PC-9 (cell line): ENCODE data around the gene RASSF4. TPM values are rescaled to one million over a fixed set of nuclear protein-coding genes. Genes with fewer than 3 reads are reported as not detected.

Experiments used
- BruUV-seq: library from RNA; stranded (reverse); fragments of 400-500 nt; replicated peaks from 2 replicates; lab custom pipeline; 2021; lab: Mats Ljungman, UMichigan
- CTCF ChIA-PET: fragments of 300-600 bp; sonication (Branson Sonifier 250); formaldehyde crosslinking; loops from one replicate; lab custom pipeline; 2022; ENCODE audit warnings: antibody characterized with exemption; lab: Charles Lee
- POLR2A ChIA-PET: fragments of 300-600 bp; sonication (Branson Sonifier 250); formaldehyde crosslinking; loops from one replicate; lab custom pipeline; 2022; ENCODE audit warnings: antibody characterized with exemption; ENCODE audit not compliant: unreplicated experiment; lab: Charles Lee
- DNase-seq, 2 experiments: peaks; one replicate each; pipeline versions ENCODE4 v3.0.0 to v3.0.0-alpha.2; 2015 to 2022; ENCODE audit warnings: mixed read lengths in 1 of 2
- H2AFZ ChIP-seq: fragments of 200-600 bp; sonication (generic); 2 replicates; pipeline ENCODE4 v1.8.1; 2017; ENCODE audit warnings: antibody characterized with exemption
- H3F3A ChIP-seq: fragments of 200-600 bp; sonication (generic); 2 replicates; pipeline ENCODE4 v1.8.1; 2017; ENCODE audit warnings: antibody characterized with exemption, mild to moderate bottlenecking, low read depth; ENCODE audit not compliant: insufficient read depth
- H3K27ac ChIP-seq: fragments of 200-600 bp; sonication (generic); 2 replicates; pipeline ENCODE4 v1.6.1; 2016; ENCODE audit warnings: mixed run types
- H3K27me3 ChIP-seq: fragments of 200-600 bp; sonication (generic); 2 replicates; pipeline ENCODE4 v1.6.1; 2016; ENCODE audit warnings: low read depth, mixed run types; ENCODE audit not compliant: insufficient read depth
- H3K36me3 ChIP-seq: fragments of 200-600 bp; sonication (generic); 2 replicates; pipeline ENCODE4 v1.6.1; 2016; ENCODE audit warnings: low read depth, mixed run types
- H3K4me1 ChIP-seq: fragments of 200-600 bp; sonication (generic); replicated peaks from 2 replicates; pipeline ENCODE4 v1.6.1; 2016; ENCODE audit warnings: mixed run types; ENCODE audit not compliant: insufficient read depth
- H3K4me2 ChIP-seq: fragments of 200-600 bp; sonication (generic); 2 replicates; pipeline ENCODE4 v1.6.1; 2017; ENCODE audit warnings: mixed run types
- H3K4me3 ChIP-seq: fragments of 200-600 bp; sonication (generic); 2 replicates; pipeline ENCODE4 v1.6.1; 2016; ENCODE audit warnings: mixed run types
- H3K79me2 ChIP-seq: fragments of 200-600 bp; sonication (generic); 2 replicates; pipeline ENCODE4 v1.6.1; 2017; ENCODE audit warnings: low read depth, mixed run types
- H3K9me2 ChIP-seq: fragments of 200-600 bp; sonication (generic); 2 replicates; pipeline ENCODE4 v1.8.1; 2017; ENCODE audit warnings: mild to moderate bottlenecking; ENCODE audit not compliant: insufficient read depth
- H3K9me3 ChIP-seq: fragments of 200-600 bp; sonication (generic); 2 replicates; pipeline ENCODE4 v1.8.1; 2016; ENCODE audit warnings: low read depth; ENCODE audit not compliant: insufficient read depth
- H4K20me1 ChIP-seq: fragments of 200-600 bp; sonication (generic); 2 replicates; pipeline ENCODE4 v1.8.1; 2017; ENCODE audit not compliant: insufficient read depth
- EZH2 ChIP-seq: fragments of 200-600 bp; sonication (generic); IDR thresholded peaks from 2 replicates; pipeline ENCODE4 v1.8.0; 2017; ENCODE audit warnings: antibody characterized with exemption, low read depth
- intact Hi-C: fragments of 100-400 bp; cut with micrococcal nuclease; formaldehyde crosslinking; loops from one replicate; pipeline ENCODE4 v1.10.0; 2022; ENCODE audit not compliant: unreplicated experiment
- total RNA-seq: library from RNA; stranded (reverse); gene quantifications from 2 replicates; pipeline ENCODE4 v1.2.3, GENCODE V29; 2021
- TF ChIP-seq, protein P1 (sequence below): fragments of 200-600 bp; sonication (generic); conservative IDR thresholded peaks from 2 replicates; pipeline ENCODE4 v1.6.1; 2017; ENCODE audit warnings: mixed run types, antibody characterized with exemption, mild to moderate bottlenecking, moderate library complexity

RASSF4 gene
- total RNA-seq, 1 experiment from 2014 or later = 6.5 TPM

DNA sequence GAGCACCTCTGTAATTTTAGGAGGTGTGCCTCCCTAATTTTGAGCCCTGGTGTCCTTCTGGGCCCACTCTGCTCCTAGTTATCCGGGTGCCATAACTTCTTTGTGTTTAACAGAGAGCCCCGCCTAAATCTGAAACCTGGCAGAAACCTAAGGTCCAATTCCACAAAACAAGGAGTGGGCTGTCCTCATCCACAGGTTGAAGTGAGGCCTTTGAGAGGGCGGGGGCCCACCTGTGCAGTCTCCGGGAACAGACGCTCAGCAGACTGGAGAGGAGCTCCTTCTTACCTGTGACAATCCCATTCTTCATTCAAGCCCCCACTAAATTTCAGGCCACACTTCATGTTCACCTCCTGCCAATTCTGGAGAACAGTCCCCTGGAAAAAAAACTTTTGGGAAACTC, 37.6 kb upstream of the RASSF4 start:
- H3K79me2 ChIP-seq = no peaks in the 10 kb centered on the region
- H3K9me2 ChIP-seq = no peaks in the 10 kb centered on the region
- no peak for DNase-seq
- no peak overlapping the region for H3K4me3 ChIP-seq
- H3K9me3 ChIP-seq = 0 out of 2 replicates have a peak, but pooled peaks cover 4% of the 10 kb centered on the region
- no peak overlapping the region for H3K4me2 ChIP-seq
- BruUV-seq = no TSS peak
- intact Hi-C loops = no loop called here
- H2AFZ ChIP-seq = no peak overlapping the region
- ChIA-PET POLR2A (no interaction called here), CTCF (no interaction called here)
- H3K4me1 ChIP-seq = no peaks in the 10 kb centered on the region
- peaks cover 50% of the 10 kb centered on the region for H3K27me3 ChIP-seq
- H4K20me1 ChIP-seq = no peaks in the 10 kb centered on the region
- no peaks in the 10 kb centered on the region for H3K36me3 ChIP-seq
- no peaks in the 10 kb centered on the region for H3F3A ChIP-seq
- no peak overlapping the region for H3K27ac ChIP-seq
- TF ChIP-seq EZH2 = no peak
- TF ChIP-seq, protein P1, sequence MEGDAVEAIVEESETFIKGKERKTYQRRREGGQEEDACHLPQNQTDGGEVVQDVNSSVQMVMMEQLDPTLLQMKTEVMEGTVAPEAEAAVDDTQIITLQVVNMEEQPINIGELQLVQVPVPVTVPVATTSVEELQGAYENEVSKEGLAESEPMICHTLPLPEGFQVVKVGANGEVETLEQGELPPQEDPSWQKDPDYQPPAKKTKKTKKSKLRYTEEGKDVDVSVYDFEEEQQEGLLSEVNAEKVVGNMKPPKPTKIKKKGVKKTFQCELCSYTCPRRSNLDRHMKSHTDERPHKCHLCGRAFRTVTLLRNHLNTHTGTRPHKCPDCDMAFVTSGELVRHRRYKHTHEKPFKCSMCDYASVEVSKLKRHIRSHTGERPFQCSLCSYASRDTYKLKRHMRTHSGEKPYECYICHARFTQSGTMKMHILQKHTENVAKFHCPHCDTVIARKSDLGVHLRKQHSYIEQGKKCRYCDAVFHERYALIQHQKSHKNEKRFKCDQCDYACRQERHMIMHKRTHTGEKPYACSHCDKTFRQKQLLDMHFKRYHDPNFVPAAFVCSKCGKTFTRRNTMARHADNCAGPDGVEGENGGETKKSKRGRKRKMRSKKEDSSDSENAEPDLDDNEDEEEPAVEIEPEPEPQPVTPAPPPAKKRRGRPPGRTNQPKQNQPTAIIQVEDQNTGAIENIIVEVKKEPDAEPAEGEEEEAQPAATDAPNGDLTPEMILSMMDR = no peak

DNA sequence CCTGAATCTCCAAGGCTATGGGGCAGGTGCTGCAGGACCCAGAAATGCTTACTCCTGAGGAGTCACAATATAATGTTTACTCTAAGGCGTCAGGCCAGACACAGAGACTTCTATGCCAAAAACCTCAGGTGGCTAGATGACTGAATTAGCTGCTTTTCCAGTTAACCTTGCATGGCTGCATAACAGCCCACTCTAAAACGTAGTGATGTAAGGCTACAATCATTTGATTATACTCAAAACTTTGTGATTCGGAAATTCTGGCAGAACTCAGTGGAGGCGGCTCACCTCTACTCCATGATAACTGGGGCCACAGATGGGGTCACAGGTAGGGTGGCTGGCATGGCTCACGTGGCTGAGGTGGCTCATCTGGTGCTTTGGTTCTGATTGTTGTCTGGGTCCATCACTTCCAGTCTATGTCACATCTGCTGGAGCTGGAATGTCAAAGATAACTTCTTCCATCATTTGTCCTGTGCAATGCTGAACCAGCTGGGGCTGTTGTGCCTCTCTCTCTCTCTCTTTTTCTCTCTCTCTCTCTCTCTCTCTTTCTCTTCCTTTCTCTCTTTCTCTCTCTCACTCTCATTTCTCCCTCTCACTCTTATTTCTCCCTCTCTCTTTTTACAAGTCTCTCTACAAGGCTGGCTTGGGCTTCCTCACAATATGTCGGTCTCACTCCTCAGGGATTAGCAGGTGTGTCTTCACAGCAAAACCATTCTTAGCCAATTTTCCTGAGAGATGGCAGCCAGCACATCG, 36.6 kb upstream of the RASSF4 start:
- Histone ChIP-seq H3K4me3 (no peak overlapping the region), H2AFZ (no peak overlapping the region), H3K27me3 (peaks cover 44% of the 10 kb centered on the region), H4K20me1 (no peaks in the 10 kb centered on the region), H3F3A (no peaks in the 10 kb centered on the region), H3K4me2 (no peak overlapping the region), H3K79me2 (no peaks in the 10 kb centered on the region), H3K9me3 (0 out of 2 replicates have a peak, but pooled peaks cover 2% of the 10 kb centered on the region), H3K4me1 (no peaks in the 10 kb centered on the region), H3K9me2 (no peaks in the 10 kb centered on the region), H3K36me3 (no peaks in the 10 kb centered on the region), H3K27ac (no peak overlapping the region)
- intact Hi-C loops = no loop called here
- ChIA-PET POLR2A (no interaction called here), CTCF (no interaction called here)
- no peak for DNase-seq
- no TSS peak for BruUV-seq
- TF ChIP-seq, protein P1 = no peak
- TF ChIP-seq EZH2 = no peak

DNA sequence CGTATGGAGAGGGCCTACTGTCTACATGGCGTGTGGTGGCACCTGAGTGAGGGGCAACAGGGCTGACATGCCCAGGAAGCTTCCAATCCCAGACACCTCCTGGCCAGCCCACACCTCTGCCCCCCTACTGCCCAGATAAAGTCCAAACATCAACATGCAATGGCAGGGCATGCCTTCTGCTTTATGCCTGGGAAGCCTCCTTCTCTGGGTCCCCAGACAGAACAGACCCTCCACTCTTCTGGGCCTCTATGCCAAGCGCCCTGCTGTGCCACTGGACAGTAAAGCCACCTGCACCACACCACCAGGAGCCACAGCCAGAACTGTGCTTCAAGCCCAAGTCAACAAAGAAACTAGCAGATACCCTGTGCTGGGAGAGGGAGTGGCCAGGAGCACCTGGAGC, 36.0 kb upstream of the RASSF4 start:
- peaks cover 44% of the 10 kb centered on the region for H3K27me3 ChIP-seq
- ChIA-PET CTCF (no interaction called here), POLR2A (no interaction called here)
- no peak overlapping the region for H2AFZ ChIP-seq
- H3K9me2 ChIP-seq = no peaks in the 10 kb centered on the region
- H3K79me2 ChIP-seq = no peaks in the 10 kb centered on the region
- TF ChIP-seq EZH2 = no peak
- H3K4me2 ChIP-seq = no peak overlapping the region
- H3K4me1 ChIP-seq = no peaks in the 10 kb centered on the region
- H3K9me3 ChIP-seq = no peaks in the 10 kb centered on the region
- intact Hi-C loops = no loop called here
- no peak overlapping the region for H3K27ac ChIP-seq
- H3K36me3 ChIP-seq = no peaks in the 10 kb centered on the region
- no TSS peak for BruUV-seq
- no peak for DNase-seq
- H3F3A ChIP-seq = no peaks in the 10 kb centered on the region
- H4K20me1 ChIP-seq = no peaks in the 10 kb centered on the region
- H3K4me3 ChIP-seq = no peak overlapping the region
